ELF-1 (cell line): ENCODE data around the gene CCND1.
"Not testable (repeated sequence)": the region's sequence is repeated elsewhere in the genome, so short reads cannot be mapped to it uniquely, and the experiment has no call there.

Experiments
- DNase-seq: peaks from one replicate; pipeline ENCODE4 v3.0.0-alpha.2; 2016; ENCODE audit warnings: low read depth, low spot score

CCND1 gene

GRCh38 chr11:69617682-69618081 is 23.3 kb upstream of the CCND1 start:
- no peak for DNase-seq

- no peak for DNase-seq
These were observed 22.7 kb upstream of the CCND1 start for GRCh38 chr11:69618237-69618636.

GRCh38 chr11:69620683-69621290 is 20.2 kb upstream of the CCND1 start:
- DNase-seq = no peak

DNA sequence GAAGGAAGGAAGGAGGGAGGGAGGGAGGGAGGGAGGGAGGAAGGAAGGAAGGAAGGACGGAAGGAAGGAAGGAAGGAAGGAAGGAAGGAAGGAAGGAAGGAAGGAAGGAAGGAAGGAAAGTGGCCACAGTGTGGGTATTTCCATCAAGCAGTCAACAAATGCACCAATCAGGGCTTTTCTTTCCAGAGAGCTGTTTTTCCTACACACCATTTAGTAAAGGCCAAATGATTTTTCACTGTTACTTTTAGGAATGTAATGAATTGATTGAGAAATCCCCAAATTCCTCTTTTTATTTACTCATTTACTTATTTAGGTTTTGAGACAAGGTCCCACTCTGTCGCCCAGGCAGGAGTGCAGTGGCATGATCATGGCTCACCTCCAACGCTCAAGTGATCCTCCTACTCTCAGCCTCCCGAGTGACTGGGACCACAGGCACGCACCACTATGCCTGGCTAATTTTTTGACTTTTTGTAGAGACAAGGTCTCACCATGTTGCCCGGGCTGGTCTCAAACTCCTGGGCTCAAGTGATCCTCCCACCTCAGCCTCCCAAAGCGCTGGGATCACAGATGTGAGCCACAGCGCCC is 18.8 kb upstream of the CCND1 start:
- DNase-seq = not testable (repeated sequence)

DNA sequence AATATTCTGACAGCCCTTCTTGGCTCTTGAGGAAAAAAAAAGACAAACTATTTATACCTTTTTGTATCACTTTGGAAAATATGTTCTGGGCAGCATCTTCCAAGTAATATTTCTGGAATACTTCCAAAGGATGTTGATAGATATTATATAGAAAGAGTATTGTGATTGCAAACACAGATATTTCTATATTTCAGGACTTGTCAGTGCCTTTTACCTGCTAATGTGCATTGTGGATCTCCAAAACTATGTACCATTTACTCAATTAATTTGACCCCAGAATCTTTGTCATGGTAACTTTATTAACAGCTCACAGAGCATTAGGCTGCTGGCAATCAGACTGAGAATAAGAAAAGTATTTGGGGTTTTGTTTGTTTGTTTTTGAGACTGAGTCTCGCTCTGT is 16.7 kb upstream of the CCND1 start:
- no peak for DNase-seq

GRCh38 chr11:69625476-69625875 is 15.5 kb upstream of the CCND1 start:
- DNase-seq = no peak

GRCh38 chr11:69627551-69627950 is 13.4 kb upstream of the CCND1 start:
- no peak for DNase-seq

DNA sequence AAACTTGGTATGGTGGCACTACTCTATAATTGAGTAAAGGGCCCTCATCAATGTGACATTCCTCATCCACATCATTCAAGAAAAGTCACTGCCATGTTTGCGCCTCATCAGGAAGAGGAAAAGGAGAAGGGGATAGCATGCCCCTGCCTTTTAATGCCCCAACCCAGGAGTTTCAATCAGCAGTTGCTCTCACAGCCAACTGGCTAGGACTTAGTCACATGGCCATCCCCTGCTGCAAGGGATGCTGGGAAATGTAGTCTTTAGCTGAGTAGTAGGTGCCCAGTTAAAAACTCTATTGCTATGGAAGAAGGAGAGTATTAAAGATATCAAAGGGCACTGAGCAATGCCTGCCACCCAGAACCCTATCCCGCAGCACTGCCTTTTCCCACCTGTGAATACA is 10.9 kb upstream of the CCND1 start:
- DNase-seq = no peak

GRCh38 chr11:69630424-69630823 is 10.5 kb upstream of the CCND1 start:
- DNase-seq = no peak

DNA sequence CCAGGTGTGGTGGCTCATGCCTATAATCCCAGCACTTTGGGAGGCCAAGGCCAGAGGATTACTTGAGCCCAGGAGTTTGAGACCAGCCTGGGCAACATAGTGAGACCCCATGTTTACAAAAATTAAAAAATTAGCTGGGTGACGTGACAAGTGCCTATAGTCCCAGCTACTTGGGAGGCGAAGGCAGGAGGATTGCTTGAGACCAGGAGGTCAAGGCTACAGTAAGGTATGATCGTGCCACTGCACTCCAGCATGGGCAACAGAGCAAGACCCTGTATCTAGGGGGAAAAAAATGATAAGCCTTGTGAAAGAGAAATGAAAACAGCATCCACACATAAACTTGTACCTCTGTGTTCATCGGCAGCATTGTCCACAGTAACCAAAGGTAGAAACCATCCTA is 8.1 kb upstream of the CCND1 start:
- DNase-seq = no peak

- no peak for DNase-seq
These were observed 6.9 kb upstream of the CCND1 start for GRCh38 chr11:69634069-69634468.

GRCh38 chr11:69634590-69634989 is 6.4 kb upstream of the CCND1 start:
- DNase-seq = no peak

DNA sequence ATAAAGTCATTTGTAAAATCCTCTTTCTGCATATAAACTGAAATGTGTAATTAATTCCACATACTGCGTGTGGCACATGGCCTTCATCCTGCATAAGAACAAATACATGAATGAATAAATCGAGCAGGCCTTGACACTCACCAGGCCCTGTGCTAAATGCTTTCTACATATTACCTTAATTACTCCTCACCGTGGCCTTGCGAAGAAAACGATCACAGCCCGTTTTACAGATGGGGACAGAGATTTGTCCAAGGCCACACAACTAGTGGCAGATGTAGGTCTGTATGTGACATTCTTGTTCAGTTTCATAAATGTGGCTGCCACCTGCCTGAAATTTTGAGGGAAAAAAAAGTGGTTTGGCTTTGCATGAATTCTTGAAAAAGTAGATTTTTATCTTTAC is 5.8 kb upstream of the CCND1 start:
- no peak for DNase-seq

GRCh38 chr11:69635804-69636511 is 5.0 kb upstream of the CCND1 start:
- DNase-seq = no peak

DNA sequence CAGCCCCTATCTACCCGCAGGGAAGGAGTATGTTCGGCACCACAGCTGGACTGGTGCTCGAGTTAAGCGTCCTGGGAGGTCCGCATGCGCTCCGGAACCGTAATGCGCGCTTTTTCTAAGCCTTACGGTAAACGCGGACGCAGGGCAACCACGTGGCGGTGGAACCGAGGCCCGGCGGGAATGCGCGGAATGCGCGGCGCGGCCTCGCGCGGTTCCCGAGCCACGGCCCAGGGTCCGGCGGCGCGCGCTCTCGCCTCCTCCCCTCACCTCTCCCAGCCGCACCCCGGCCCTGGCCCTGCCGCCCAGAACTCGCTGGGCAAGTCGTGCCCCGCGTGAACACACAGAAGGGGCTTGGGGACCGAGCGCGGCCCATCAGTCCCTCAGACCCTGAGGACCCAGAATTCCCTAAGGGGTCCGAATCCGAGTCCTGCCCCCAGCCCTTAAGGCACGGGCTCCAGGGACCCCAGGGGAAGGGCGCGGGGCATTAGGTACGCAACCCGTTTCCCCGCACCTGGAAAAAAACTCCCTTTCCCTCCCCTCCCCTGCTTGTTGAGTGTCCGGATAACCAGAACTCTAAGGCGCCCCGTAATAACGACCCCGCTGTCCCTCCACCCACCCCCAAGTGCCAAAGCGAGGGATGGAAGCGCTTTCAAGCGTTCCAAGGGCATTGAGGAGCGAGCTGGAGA is 4.3 kb upstream of the CCND1 start:
- DNase-seq = peak; percentile 94

- peak; percentile 61 for DNase-seq
These were observed 3.6 kb upstream of the CCND1 start for GRCh38 chr11:69637198-69637940.

- DNase-seq = peak; percentile 88
These were observed 2.8 kb upstream of the CCND1 start for GRCh38 chr11:69637941-69638871.

GRCh38 chr11:69638941-69639681 is 1.8 kb upstream of the CCND1 start:
- DNase-seq = peak; percentile 98

DNA sequence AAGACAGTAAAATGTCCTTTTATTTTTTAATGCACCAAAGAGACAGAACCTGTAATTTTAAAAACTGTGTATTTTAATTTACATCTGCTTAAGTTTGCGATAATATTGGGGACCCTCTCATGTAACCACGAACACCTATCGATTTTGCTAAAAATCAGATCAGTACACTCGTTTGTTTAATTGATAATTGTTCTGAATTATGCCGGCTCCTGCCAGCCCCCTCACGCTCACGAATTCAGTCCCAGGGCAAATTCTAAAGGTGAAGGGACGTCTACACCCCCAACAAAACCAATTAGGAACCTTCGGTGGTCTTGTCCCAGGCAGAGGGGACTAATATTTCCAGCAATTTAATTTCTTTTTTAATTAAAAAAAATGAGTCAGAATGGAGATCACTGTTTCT is 1.1 kb upstream of the CCND1 start:
- DNase-seq = no peak
